DMS153 (cell line): ENCODE measurements around the gene RIPK1.

Experiments used
- DNase-seq: peaks from one replicate; lab custom pipeline; 2025; lab: John Stamatoyannopoulos, UW

The RIPK1 gene

GRCh38 chr6:3163248-3163594 is 94.9 kb downstream of the RIPK1 start:
- DNase-seq, result no peak

GRCh38 chr6:3164388-3164787 is 96.1 kb downstream of the RIPK1 start:
- DNase-seq, result no peak
